Superior temporal gyrus (tissue), 1 donor: ENCODE results near the gene IBTK.
"Not testable (repeated sequence)": the region's sequence is repeated elsewhere in the genome, so short reads cannot be mapped to it uniquely, and the experiment has no call there.

Experiments used
- DNase-seq: peaks from one replicate; pipeline ENCODE4 v3.0.0-alpha.2; 2016; ENCODE audit errors: extremely low spot score

IBTK gene, protein sequence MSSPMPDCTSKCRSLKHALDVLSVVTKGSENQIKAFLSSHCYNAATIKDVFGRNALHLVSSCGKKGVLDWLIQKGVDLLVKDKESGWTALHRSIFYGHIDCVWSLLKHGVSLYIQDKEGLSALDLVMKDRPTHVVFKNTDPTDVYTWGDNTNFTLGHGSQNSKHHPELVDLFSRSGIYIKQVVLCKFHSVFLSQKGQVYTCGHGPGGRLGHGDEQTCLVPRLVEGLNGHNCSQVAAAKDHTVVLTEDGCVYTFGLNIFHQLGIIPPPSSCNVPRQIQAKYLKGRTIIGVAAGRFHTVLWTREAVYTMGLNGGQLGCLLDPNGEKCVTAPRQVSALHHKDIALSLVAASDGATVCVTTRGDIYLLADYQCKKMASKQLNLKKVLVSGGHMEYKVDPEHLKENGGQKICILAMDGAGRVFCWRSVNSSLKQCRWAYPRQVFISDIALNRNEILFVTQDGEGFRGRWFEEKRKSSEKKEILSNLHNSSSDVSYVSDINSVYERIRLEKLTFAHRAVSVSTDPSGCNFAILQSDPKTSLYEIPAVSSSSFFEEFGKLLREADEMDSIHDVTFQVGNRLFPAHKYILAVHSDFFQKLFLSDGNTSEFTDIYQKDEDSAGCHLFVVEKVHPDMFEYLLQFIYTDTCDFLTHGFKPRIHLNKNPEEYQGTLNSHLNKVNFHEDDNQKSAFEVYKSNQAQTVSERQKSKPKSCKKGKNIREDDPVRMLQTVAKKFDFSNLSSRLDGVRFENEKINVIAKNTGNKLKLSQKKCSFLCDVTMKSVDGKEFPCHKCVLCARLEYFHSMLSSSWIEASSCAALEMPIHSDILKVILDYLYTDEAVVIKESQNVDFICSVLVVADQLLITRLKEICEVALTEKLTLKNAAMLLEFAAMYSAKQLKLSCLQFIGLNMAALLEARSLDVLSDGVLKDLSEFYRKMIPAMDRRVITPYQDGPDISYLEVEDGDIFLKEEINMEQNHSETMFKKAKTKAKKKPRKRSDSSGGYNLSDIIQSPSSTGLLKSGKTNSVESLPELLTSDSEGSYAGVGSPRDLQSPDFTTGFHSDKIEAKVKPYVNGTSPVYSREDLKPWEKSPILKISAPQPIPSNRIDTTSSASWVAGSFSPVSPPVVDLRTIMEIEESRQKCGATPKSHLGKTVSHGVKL (N-terminal part only)

DNA sequence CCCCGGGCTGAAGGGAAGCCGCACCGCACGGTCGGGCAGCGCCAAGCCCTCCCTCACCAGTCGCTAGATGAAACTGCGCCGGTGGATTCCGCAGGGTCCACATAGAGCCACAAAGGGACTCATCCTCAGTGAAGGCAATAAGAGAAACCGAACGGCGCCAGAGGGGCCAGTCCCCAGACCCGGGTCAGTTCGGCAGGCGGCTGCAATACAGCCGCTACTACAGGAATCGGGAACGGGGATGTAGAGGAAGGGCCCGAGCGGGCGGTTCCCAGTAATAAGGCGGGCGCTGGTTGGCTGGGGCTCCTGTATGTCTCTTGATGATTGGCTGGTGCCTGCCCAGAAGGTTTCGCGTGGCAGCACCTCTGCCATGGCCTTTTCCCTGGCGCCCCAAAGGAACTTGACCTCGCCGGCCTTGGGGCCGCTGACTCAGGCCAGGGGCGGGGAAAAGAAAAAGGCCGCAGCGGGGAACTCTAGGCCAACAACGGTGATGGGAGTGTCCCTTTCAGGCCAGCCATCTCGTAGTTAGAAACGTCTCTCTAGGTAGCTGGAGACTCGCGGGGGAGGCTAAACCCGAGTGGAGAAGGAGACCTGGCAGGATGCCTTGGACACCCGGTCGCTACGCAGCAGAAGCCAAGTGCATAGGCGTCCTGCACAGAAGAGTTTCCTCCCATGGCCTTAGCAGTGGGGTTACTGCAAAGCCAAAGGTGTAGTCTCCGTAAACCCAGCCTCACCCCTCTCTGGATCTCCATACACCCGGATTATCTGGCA lies at the start of gene IBTK:
Gene IBTK, minus strand, starts transcription at position 240 of the 768 bp plus-strand sequence. CDS start 7,258 bp downstream, outside the sequence.
- DNase-seq: peak; percentile 98

GRCh38 chr6:82283771-82284410 lies 36.3 kb upstream of the IBTK start:
- DNase-seq: no peak

- not testable (repeated sequence) for DNase-seq
Observed at GRCh38 chr6:82281550-82281949, 34.0 kb upstream of the IBTK start.

GRCh38 chr6:82277686-82278085 lies 30.1 kb upstream of the IBTK start:
- DNase-seq: peak; percentile 1

DNA sequence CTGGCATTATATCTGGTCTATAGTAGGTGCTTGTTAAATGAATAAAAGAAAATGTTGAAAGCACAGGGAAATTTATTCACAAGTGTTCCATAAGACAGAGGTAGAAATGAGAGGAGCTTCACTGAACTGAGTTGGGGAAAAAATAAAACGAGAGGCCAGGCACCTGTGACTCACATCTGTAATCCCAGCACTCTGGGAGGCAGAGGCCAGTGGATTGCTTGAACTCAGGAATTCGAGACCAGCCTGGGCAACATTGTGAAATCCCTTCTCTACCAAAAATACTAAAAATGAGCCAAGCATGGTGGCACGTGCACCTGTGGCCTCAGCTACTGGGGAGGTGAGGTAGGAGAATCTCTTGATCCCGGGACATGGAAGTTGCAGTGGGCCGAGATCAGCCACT lies 28.1 kb upstream of the IBTK start:
- no peak for DNase-seq

DNA sequence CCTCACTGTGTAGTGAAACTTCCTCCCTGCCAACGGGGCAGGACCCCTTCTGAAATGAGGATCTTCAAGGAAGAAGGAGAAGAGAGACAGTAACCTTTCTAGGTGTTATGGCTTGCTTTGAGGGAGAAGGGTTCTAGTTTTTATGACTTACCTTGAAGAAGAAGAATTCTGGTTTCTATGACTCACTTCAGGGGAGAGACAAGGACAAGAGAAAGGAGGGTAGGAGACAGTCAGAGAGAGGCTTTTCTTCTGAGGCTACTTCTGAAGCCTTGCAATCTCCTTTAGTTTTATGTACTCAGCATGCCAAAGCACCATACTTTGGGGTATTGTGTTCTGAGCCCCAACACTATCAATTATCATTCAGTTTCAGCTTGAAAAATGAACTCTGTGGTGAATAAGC lies 25.8 kb upstream of the IBTK start:
- no peak for DNase-seq

GRCh38 chr6:82270881-82271635 lies 23.5 kb upstream of the IBTK start:
- peak; percentile 80 for DNase-seq

GRCh38 chr6:82268301-82268846 lies 20.8 kb upstream of the IBTK start:
- no peak for DNase-seq

GRCh38 chr6:82264824-82265223 lies 17.3 kb upstream of the IBTK start:
- DNase-seq: no peak

GRCh38 chr6:82264321-82264720 lies 16.8 kb upstream of the IBTK start:
- no peak for DNase-seq

GRCh38 chr6:82263916-82264315 lies 16.4 kb upstream of the IBTK start:
- no peak for DNase-seq

DNA sequence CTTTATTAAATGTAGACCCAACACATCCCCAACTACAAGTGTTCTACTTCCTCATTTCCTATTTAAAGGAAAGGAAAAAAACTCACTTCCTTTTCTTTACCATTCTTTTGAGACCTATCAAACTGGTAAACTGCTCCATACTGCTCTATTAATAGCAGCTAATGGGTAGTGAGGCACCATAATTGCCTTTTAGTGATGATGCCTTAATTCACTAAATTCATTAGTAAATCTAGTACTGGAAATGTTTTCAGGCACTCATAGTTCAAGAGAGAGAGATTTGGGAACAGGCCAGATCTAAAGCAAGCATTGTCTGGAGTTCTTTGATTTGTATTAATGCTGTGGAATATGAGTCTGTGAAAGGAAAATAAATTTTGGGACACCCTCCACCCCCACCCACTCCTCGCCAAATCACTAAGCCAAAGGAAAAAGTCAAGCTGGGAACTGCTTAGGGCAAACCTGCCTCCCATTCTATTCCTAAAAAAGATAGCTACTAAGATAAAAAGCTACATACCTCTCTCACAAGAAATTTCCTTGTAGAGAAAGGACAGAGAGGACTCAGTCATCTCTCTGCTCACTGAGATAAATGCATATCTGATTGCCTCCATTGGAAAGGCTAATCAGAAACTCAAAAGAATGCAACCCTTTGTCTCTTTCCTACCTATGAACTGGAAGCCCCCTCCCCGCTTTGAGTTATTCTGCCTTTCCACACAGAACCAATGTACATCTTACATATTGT lies 13.6 kb upstream of the IBTK start:
- peak; percentile 9 for DNase-seq

- DNase-seq: peak; percentile 3
Observed at GRCh38 chr6:82259389-82259788, 11.8 kb upstream of the IBTK start.

GRCh38 chr6:82257088-82257774 lies 9.7 kb upstream of the IBTK start:
- peak; percentile 5 for DNase-seq

- not testable (repeated sequence) for DNase-seq
Observed at GRCh38 chr6:82254722-82255121, 7.2 kb upstream of the IBTK start.

- peak; percentile 82 for DNase-seq
Observed at GRCh38 chr6:82251942-82252341, 4.4 kb upstream of the IBTK start.

DNA sequence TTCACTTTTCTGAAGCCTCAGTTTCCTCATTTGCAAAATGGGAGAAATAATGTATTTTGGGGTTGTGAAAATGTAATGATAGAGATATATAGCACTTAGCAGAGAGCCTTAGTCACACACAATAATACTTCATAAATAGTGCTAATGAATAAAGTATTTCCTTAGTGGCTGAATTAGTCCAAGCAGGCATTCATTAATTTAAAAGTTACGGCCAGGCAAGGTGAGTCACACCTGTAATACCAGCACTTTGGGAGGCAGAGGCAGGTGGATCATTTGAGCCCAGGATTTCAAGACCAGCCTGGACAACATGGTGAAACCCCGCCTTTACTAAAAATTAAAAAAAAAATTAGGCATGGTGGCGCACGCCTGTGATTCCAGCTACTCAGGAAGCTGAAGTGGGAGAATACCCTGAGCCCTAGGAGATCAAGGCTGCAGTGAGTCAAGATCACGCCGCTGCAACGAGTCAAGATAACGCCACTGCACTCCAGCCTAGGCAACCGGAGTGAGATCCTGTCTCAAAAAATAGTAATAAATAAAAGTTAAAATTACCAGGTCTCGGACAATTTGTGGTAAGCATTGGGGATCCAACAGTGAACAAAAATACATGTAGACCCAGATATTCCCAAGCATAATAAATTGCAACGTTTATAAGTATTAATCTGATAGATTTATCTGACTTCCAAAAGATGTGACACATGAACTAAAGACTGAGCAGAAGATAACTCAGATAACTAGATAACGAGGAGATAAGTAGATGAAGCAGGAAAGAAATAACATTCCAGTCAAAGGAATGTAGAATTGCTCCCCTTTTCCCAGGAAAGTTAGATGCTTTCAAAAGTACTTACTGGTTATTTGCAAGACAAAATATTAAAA lies 2.1 kb upstream of the IBTK start:
- DNase-seq: no peak
